ENCODE data around the gene EFCAB11.

- TF ChIP-seq EZH2phosphoT487 (IDR thresholded peaks at IDR 0.05; ENCODE audit: low read length): no peak
- TF ChIP-seq CTCF (IDR thresholded peaks at IDR 0.05; ENCODE audit: low read length): no peak
These were observed 111.7 kb downstream of the EFCAB11 start for GRCh38 chr14:89842837-89843236.

Measured in MM.1S (cell line).